ENCODE measurements around the gene CEP85L. TPM values are rescaled to one million over a fixed set of nuclear protein-coding genes. Genes with fewer than 3 reads are reported as not detected.

CEP85L gene
- total and polyA plus RNA-seq, 12 donors: 1.0 to 19.2 (median 8.1) TPM

- Histone ChIP-seq H3K9me3 (peaks cover 0 to 35% (median 24%) of the 10 kb centered on the region in 11 donors), H3K4me1 (peaks cover 0 to 19% (median 0%) of the 10 kb centered on the region in 9 donors), H3K36me3 (peaks cover 0 to 79% (median 31%) of the 10 kb centered on the region in 9 donors), H3K27ac (no peak overlapping the region), H3K4me3 (no peak overlapping the region), H3K27me3 (no peaks in the 10 kb centered on the region)
- intact Hi-C loops (cut with DNase I): no loop called here
- no peak for TF ChIP-seq CTCF (IDR thresholded peaks at IDR 0.05)
- 95% methylated on average over 3 of the region's 3 CpGs for WGBS, 2 donors
- ATAC-seq: no peak
- DNase-seq: no peak
Measured at GRCh38 chr6:118489990-118490389, 161.4 kb downstream of the CEP85L start.

- no peak overlapping the region for H3K4me3 ChIP-seq
- H3K27ac ChIP-seq: no peak overlapping the region
- H3K4me1 ChIP-seq: peaks cover 0 to 10% (median 0%) of the 10 kb centered on the region in 9 donors
- DNase-seq (no peak), ATAC-seq (no peak)
- no peaks in the 10 kb centered on the region for H3K27me3 ChIP-seq
- TF ChIP-seq CTCF (IDR thresholded peaks at IDR 0.05): no peak
- peaks cover 0 to 35% (median 24%) of the 10 kb centered on the region in 11 donors for H3K9me3 ChIP-seq
- intact Hi-C loops (cut with DNase I): no loop called here
- peaks cover 0 to 82% (median 31%) of the 10 kb centered on the region in 9 donors for H3K36me3 ChIP-seq
Measured at GRCh38 chr6:118488631-118489030, 162.8 kb downstream of the CEP85L start.

- WGBS, 2 donors: 73 to 76% methylated on average over 2 of the region's 2 CpGs
- intact Hi-C loops (cut with DNase I): no loop called here
- Histone ChIP-seq H3K4me1 (peaks cover 0 to 7% (median 0%) of the 10 kb centered on the region in 9 donors), H3K4me3 (no peak overlapping the region), H3K9me3 (peaks cover 0 to 35% (median 24%) of the 10 kb centered on the region in 11 donors), H3K27ac (no peak overlapping the region), H3K36me3 (peaks cover 0 to 84% (median 32%) of the 10 kb centered on the region in 9 donors), H3K27me3 (no peaks in the 10 kb centered on the region)
- ATAC-seq: no peak
- DNase-seq: no peak
- no peak for TF ChIP-seq CTCF (IDR thresholded peaks at IDR 0.05)
Measured at GRCh38 chr6:118485601-118486550, 165.5 kb downstream of the CEP85L start.

GRCh38 chr6:118476551-118476950 lies 174.8 kb downstream of the CEP85L start:
- H3K9me3 ChIP-seq: no peaks in the 10 kb centered on the region
- intact Hi-C loops (cut with DNase I): no loop called here
- H3K36me3 ChIP-seq: peaks cover 0 to 38% (median 7%) of the 10 kb centered on the region in 9 donors
- ATAC-seq (peak in 5 of 8 donors; percentile 52 to 83 (median 76)), DNase-seq (no peak)
- no peak for TF ChIP-seq CTCF (IDR thresholded peaks at IDR 0.05)
- H3K27ac ChIP-seq: peak overlapping the region in 9 of 10 donors; percentile 8 to 66 (median 35)
- no peak overlapping the region for H3K4me3 ChIP-seq
- H3K4me1 ChIP-seq: peaks cover 0 to 26% (median 11%) of the 10 kb centered on the region in 9 donors
- H3K27me3 ChIP-seq: no peaks in the 10 kb centered on the region
- 35% methylated on average over 3 of the region's 3 CpGs for WGBS, 2 donors
